Effector memory CD4-positive, alpha-beta T cell (primary cell): Measurements from ENCODE around the gene ZNF106.
A peak's percentile ranks its signal among the peaks of the same experiment; 100 is the strongest.

Source experiments
- DNase-seq, 3 donors: peaks; one replicate each; pipeline ENCODE4 v3.0.0-alpha.2; 2020
- H3K27ac ChIP-seq: 2 replicates; pipeline ENCODE4 v1.7.0; 2013; ENCODE audit warnings: mild to moderate bottlenecking, low read length, moderate library complexity; ENCODE audit not compliant: insufficient read depth, poor library complexity, severe bottlenecking
- H3K27me3 ChIP-seq: replicated peaks from 2 replicates; pipeline ENCODE4 v1.7.0; 2013; ENCODE audit warnings: mild to moderate bottlenecking, low read length; ENCODE audit not compliant: insufficient read depth, control insufficient read depth, poor library complexity, severe bottlenecking
- H3K36me3 ChIP-seq: 2 replicates; pipeline ENCODE4 v1.7.0; 2013; ENCODE audit warnings: mild to moderate bottlenecking, low read length, moderate library complexity; ENCODE audit not compliant: control insufficient read depth, insufficient read depth
- H3K4me1 ChIP-seq: 2 replicates; pipeline ENCODE4 v1.7.0; 2013; ENCODE audit warnings: low read length, mild to moderate bottlenecking; ENCODE audit not compliant: control insufficient read depth, insufficient read depth, poor library complexity, severe bottlenecking
- H3K4me3 ChIP-seq: 2 replicates; pipeline ENCODE4 v1.7.0; 2013; ENCODE audit warnings: low read length, low read depth, mild to moderate bottlenecking; ENCODE audit not compliant: insufficient read depth, poor library complexity, severe bottlenecking
- H3K9me3 ChIP-seq: 2 replicates; pipeline ENCODE4 v1.7.0; 2013; ENCODE audit warnings: mild to moderate bottlenecking, low read length, moderate library complexity; ENCODE audit not compliant: control insufficient read depth

ZNF106 gene

DNA sequence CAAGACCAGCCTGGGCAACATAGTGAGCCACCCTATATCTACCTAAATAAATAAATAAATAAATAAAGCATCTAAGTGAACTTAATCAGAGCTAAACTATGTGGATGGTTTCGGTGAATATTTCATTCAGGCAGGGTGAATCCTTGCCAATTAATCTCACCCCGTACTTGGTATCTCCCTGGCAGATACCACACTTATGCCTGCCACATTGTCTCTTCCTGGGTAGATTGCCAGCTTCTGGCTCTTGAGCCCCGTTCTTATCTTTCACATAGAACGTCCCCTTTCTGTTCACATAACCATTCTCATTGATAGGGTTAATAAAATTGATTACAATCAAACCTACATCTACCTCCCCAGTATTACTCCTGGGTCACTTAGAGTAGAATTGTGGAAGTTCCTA lies 11.5 kb upstream of the ZNF106 start:
- no peaks in the 10 kb centered on the region for H3K9me3 ChIP-seq
- H3K27ac ChIP-seq = no peak overlapping the region
- no peak overlapping the region for H3K4me3 ChIP-seq
- H3K4me1 ChIP-seq = no peaks in the 10 kb centered on the region
- no peaks in the 10 kb centered on the region for H3K36me3 ChIP-seq
- DNase-seq = no peak
- H3K27me3 ChIP-seq = no peaks in the 10 kb centered on the region

DNA sequence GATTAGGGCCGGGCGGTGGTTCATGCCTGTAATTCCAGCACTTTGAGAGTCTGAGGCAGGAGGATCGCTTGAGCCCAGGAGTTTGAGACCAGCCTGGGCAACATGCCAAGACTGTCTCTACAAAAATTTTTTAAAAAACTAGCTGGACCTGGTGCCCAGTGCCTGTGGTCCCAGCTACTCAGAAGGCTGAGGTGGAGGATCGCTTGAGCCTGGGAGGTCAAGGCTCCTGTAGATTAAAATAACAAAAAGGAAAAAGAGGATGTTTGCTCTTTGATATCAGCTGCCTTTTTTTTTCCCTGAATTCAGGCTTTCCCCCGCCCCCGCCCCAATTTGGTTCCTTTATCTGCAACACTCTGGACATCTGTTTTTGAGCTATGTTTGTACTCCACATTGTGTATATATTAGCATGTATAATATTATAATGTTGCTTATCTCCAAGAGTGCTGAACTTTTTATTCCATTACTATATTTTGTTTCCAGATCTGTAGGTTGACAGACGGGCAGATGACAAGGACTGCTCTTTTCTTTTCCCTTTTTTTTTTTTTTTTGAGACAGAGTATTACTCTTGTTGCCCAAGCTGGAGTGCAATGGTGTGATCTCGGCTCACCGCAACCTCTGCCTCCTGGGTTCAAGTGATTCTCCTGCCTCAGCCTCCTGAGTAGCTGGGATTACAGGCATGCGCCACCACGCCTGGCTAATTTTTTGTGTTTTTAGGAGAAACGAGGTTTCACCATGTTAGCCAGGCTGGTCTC lies 9.1 kb upstream of the ZNF106 start:
- Histone ChIP-seq H3K27ac (no peak overlapping the region), H3K4me3 (no peak overlapping the region), H3K27me3 (no peaks in the 10 kb centered on the region), H3K9me3 (no peaks in the 10 kb centered on the region), H3K4me1 (peaks cover 5% of the 10 kb centered on the region), H3K36me3 (no peaks in the 10 kb centered on the region)
- no peak for DNase-seq

DNA sequence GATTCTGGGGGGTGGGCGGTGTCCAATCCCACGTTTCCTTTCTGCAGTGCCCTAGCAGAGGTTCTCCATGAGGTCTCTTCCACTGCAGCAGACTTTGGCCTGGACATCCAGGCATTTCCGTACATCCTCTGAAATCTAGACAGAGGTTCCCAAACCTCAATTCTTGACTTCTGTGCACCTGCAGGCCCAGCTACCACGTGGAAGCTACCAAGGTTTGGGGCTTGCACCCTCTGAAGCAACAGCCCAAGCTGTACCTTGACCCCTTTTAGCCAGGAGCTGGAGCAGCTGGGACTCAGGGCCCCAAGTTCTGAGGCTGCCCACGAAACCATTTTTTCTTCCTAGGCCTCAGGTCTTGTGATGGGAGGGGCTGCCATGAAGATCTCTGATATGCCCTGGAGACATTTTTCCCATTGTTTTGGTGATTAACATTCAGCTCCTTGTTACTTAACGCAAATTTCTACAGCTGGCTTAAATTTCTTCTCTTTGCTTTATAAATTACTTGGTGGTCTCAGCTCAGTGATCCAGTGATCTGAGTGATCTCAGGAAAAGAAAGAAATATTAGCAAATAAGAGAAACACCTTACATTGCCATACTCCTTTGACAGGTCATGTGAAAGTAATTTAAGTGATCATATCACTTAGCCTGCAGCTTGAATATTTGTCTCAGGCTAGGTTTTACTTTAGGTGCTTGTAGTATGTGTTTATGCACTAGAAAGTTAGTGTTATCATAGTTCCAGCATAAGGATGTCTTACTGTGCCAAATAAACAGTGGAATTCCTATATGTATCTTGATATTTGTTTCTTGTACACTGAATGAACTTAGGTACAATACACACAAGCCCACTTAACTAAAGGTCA lies 7.5 kb upstream of the ZNF106 start:
- DNase-seq = no peak
- no peaks in the 10 kb centered on the region for H3K9me3 ChIP-seq
- no peaks in the 10 kb centered on the region for H3K36me3 ChIP-seq
- no peak overlapping the region for H3K27ac ChIP-seq
- H3K4me3 ChIP-seq = no peak overlapping the region
- H3K27me3 ChIP-seq = no peaks in the 10 kb centered on the region
- peaks cover 7% of the 10 kb centered on the region for H3K4me1 ChIP-seq

DNA sequence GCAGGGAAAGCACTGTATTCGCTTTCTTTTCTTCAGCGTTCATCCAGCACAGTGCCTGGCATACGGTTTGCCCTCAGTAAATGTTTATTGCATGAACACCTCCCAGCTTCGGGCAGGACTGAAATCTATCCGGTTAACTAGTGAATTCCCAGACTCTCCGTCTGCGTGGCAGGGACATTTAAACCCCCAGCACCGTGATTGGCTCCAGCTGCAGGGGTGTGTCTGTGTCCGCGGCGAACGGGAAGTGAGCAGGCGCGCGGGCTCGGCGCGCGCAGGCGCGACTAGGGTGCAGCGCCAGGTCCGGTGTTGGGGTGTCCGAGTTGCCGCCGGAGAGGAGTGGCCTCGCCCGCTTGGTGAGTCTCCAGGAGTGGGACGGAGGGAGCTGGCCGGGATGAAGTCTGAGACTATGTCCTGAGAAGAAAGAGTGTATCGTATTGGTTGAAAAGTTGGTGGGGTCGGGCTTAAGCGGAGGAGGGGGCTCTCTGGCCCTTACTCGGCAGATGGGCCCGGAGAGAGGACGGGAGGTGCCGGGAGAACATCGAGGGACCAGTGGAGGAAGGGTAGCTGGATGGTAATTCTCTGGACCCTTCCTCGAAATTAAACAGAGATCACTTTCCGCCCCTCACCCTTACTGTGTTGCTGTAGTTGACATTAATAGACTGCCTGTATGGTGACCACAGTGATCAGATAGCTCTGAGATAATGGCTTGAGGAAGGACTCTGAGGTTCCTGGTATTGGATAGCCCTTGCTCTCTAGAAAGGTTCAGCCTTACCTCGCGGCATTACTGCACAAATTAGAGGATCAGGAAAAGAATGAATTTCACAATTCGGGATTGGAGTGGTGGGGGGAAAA lies 4.6 kb upstream of the ZNF106 start, which contains the start of gene SNAP23:
SNAP23 (plus strand) TSS at position 274 of the 852 bp plus-strand sequence. CDS start 16,213 bp downstream, outside the sequence.
- H3K9me3 ChIP-seq = no peaks in the 10 kb centered on the region
- DNase-seq = peak; percentile 64 to 80 (median 72)
- H3K4me1 ChIP-seq = peaks cover 7% of the 10 kb centered on the region
- peak within 1 kb of the TSS; percentile 96 for H3K4me3 ChIP-seq
- H3K27me3 ChIP-seq = no peaks in the 10 kb centered on the region
- peak within 1 kb of the TSS; percentile 73 for H3K27ac ChIP-seq
- no peaks in the 10 kb centered on the region for H3K36me3 ChIP-seq

DNA sequence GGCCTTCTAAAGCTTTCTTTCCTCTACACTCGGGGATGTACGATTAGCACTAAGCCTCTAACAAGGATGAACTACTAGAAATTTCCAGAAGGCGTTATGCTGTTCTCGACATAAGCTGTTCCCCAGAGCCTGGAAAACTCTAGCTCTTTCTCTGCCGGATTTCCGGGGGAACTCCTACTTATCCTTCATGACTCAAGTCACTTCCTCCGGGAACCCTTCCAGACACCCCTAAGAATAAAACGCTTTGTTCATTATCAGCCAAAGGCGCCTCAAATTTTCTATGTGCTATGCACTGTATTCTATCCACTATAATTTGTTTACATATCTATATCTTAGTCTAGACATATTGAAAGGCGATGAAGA lies 4.0 kb upstream of the ZNF106 start:
- H3K4me1 ChIP-seq = peaks cover 7% of the 10 kb centered on the region
- DNase-seq = peak in 1 of 3 donors; percentile 37
- H3K27me3 ChIP-seq = no peaks in the 10 kb centered on the region
- H3K27ac ChIP-seq = peak overlapping the region; percentile 73
- peak overlapping the region; percentile 96 for H3K4me3 ChIP-seq
- no peaks in the 10 kb centered on the region for H3K36me3 ChIP-seq
- H3K9me3 ChIP-seq = no peaks in the 10 kb centered on the region

DNA sequence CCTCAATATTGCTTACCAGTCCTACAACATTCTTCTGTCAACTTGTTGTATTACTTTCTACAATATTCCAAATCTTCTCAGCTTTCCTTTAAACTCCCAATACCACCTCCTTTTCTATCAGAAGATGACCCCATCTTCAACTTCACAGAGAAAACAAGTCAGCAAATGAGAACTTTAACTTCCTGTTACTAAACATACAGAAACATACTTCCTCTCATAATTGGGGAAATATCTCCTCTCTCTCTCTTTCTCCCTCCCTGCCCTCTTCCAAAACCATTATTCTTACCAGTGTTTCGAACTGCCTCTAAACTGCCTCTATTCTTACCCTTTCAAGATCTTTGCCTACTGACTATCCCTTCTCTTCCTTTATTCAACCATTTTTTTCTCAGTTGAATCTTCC lies 2.7 kb upstream of the ZNF106 start:
- Histone ChIP-seq H3K4me1 (peaks cover 7% of the 10 kb centered on the region), H3K27ac (no peak overlapping the region)

DNA sequence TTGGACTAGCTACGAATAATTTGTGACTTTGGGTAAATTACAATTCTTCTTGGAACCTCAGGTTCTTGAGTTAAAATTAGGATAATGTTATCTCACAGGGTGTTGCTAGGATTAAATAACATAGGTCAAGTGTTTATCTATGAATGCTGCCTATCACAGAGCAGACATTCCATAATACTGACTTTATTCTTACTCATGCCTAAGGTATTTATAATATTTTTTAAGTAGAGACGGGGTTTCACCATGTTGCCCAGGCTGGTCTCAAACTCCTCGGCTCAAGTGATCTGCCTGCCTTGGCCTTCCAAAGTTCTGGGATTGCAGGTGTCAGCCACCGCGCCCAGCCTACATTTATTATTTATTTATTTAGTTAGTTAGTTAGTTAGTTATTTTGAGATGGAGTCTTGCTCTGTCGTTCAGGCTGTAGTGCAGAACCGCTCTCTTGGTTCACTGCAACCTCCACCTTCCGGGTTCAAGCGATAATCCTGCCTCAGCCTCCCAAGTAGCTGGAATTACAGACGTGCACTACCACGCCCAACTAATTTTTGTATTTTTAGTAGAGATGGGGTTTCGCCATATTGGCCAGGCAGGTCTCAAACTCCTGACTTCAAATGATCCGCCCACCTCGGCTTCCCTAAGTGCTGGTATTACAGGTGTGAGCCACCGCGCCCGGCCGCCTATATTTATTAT lies 741 bp upstream of the ZNF106 start:
- no peak for DNase-seq
- Histone ChIP-seq H3K27me3 (no peaks in the 10 kb centered on the region), H3K27ac (peak overlapping the region; percentile 77), H3K4me3 (peak overlapping the region; percentile 90), H3K36me3 (no peaks in the 10 kb centered on the region), H3K4me1 (peaks cover 7% of the 10 kb centered on the region), H3K9me3 (no peaks in the 10 kb centered on the region)

More for the DNA sequence above, 2.7 kb upstream of the ZNF106 start:
- no peaks in the 10 kb centered on the region for H3K9me3 ChIP-seq
- no peaks in the 10 kb centered on the region for H3K27me3 ChIP-seq
- no peak overlapping the region for H3K4me3 ChIP-seq
- H3K36me3 ChIP-seq = no peaks in the 10 kb centered on the region
- DNase-seq = no peak

DNA sequence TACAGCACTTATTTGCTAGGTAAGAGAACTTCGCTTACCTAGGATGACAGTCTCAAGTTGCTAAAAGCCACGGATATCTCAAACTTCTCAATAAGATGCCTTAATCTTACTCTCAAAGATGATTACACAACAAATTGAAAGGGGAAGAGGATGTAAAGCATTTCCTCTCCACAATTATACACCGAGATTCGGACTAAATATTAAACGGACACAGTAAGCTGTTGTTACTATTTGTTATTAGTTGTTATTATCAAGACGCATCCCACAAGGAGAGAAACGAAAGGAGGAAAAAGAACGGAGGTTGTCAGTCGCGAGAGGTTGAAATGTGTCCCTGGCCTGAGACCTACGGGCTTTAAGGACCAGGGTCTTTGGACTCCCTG lies 660 bp downstream of the ZNF106 start:
- Histone ChIP-seq H3K27me3 (no peaks in the 10 kb centered on the region), H3K4me1 (peaks cover 3% of the 10 kb centered on the region), H3K27ac (peak overlapping the region; percentile 77), H3K9me3 (no peaks in the 10 kb centered on the region), H3K36me3 (no peaks in the 10 kb centered on the region), H3K4me3 (peak overlapping the region; percentile 90)
- no peak for DNase-seq

DNA sequence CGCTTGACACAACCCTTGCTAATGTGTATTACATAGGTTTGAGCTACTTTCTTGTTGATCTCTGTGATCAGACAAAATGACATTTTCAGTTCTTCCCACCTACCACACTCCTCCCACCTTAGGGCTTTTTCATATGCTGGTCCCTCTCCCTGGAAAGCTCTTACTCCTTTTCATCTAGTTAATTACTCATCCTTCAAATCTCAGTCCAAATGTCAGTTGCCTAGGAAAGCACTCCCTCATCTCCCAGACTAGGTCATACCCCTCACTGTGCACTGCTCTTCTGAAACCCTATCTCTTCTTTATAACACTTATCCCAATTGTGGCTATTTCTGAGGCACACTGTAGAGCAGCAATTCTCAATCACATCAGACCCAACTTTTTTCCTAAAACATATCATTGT lies 7.3 kb downstream of the ZNF106 start:
- Histone ChIP-seq H3K36me3 (no peaks in the 10 kb centered on the region), H3K4me1 (no peaks in the 10 kb centered on the region), H3K27me3 (no peaks in the 10 kb centered on the region), H3K4me3 (no peak overlapping the region), H3K9me3 (no peaks in the 10 kb centered on the region), H3K27ac (no peak overlapping the region)
- no peak for DNase-seq
